GM12878 (cell line): ENCODE results near the gene CLTCL1. TPM values are rescaled to one million over a fixed set of nuclear protein-coding genes. Genes with fewer than 3 reads are reported as not detected.

ENCODE experiments used
- ATAC-seq: fragments of 200-7000 bp; cut with Tn5 transposase; 3 replicates; pipeline ENCODE4 v1.9.1; 2020; ENCODE audit warnings: mild to moderate bottlenecking, moderate library complexity
- BruUV-seq: library from RNA; stranded (reverse); fragments of 400-500 nt; replicated peaks from 2 replicates; lab custom pipeline; 2021; lab: Mats Ljungman, UMichigan
- CTCF ChIA-PET: fragments of 300-600 bp; sonication (Branson Sonifier 250); formaldehyde crosslinking; extraction: SDS; loops from one replicate; lab custom pipeline; 2021; ENCODE audit warnings: inconsistent platforms; lab: Yijun Ruan, JAX
- POLR2A ChIA-PET: fragments of 350-600 bp; formaldehyde crosslinking; extraction: SDS; loops from one replicate; lab custom pipeline; 2021; ENCODE audit warnings: inconsistent platforms; lab: Charles Lee
- RAD21 ChIA-PET: fragments of 300-600 bp; sonication (Branson Sonifier 250); formaldehyde crosslinking; loops from one replicate; lab custom pipeline; 2023; ENCODE audit warnings: antibody characterized with exemption; ENCODE audit not compliant: unreplicated experiment; lab: Charles Lee
- SMC1A ChIA-PET: fragments of 300-600 bp; sonication (Branson Sonifier 250); formaldehyde crosslinking; loops from one replicate; lab custom pipeline; 2023; ENCODE audit not compliant: unreplicated experiment, uncharacterized antibody; lab: Charles Lee
- DNase-seq: peaks from one replicate; pipeline ENCODE4 v3.0.0-alpha.2; 2011; ENCODE audit warnings: low read depth, low spot score
- FAIRE-seq: peaks from 3 replicates; lab custom pipeline; 2011; peaks lifted over from hg19 to GRCh38; lab: Jason Lieb, UNC
- H2AFZ ChIP-seq: 2 replicates; pipeline ENCODE4 v1.6.0; 2011; ENCODE audit warnings: low read depth, low read length, control low read depth; ENCODE audit not compliant: control insufficient read depth
- H3K27ac ChIP-seq: 2 replicates; pipeline ENCODE4 v1.5.1; 2011; ENCODE audit warnings: control low read depth; ENCODE audit not compliant: control insufficient read depth, insufficient read depth
- H3K27me3 ChIP-seq, 2 experiments: replicated peaks in 1 of 2; 2 replicates each; pipeline versions ENCODE4 v1.6.0 to v1.6.1; 2011; ENCODE audit warnings: low read length in 1 of 2; ENCODE audit not compliant: control insufficient read depth in 2 of 2, insufficient read depth in 2 of 2
- H3K36me3 ChIP-seq, 2 experiments: 2 replicates each; pipeline ENCODE4 v1.5.1; 2011; ENCODE audit warnings: low read length in 1 of 2; ENCODE audit not compliant: control insufficient read depth in 2 of 2, insufficient read depth in 2 of 2
- H3K4me1 ChIP-seq: 2 replicates; pipeline ENCODE4 v1.6.1; 2011; ENCODE audit warnings: mild to moderate bottlenecking, low read length, moderate library complexity, mixed read lengths; ENCODE audit not compliant: control insufficient read depth, insufficient read depth
- H3K4me2 ChIP-seq: 2 replicates; pipeline ENCODE4 v1.6.0; 2011; ENCODE audit warnings: control low read depth; ENCODE audit not compliant: control insufficient read depth, insufficient read depth
- H3K4me3 ChIP-seq: fragments of 200-600 bp; sonication (generic); 2 replicates; pipeline ENCODE4 v1.5.1; 2016
- H3K79me2 ChIP-seq: 2 replicates; pipeline ENCODE4 v1.6.0; 2011; ENCODE audit warnings: low read length; ENCODE audit not compliant: control insufficient read depth, insufficient read depth
- H3K9ac ChIP-seq: 2 replicates; pipeline ENCODE4 v1.8.0; 2011; ENCODE audit warnings: low read length, control low read depth, mixed read lengths; ENCODE audit not compliant: control insufficient read depth, insufficient read depth
- H3K9me3 ChIP-seq: replicated peaks from 3 replicates; pipeline ENCODE4 v1.5.1; 2011; ENCODE audit warnings: mild to moderate bottlenecking, low read length; ENCODE audit not compliant: control insufficient read depth, insufficient read depth
- H4K20me1 ChIP-seq: 2 replicates; pipeline ENCODE4 v1.6.0; 2011; ENCODE audit not compliant: control insufficient read depth, insufficient read depth
- BHLHE40 ChIP-seq, 2 experiments: fragments of 450-650 bp in 1 of 2; IDR thresholded peaks; 2 replicates each; pipeline ENCODE4 v1.6.1; 2011 to 2017; ENCODE audit warnings: low read depth in 2 of 2, borderline replicate concordance in 1 of 2, improper control_type of control experiment in 1 of 2, low read length in 1 of 2, mild to moderate bottlenecking in 1 of 2
- CBFB ChIP-seq: IDR thresholded peaks from 2 replicates; pipeline ENCODE4 v1.6.1; 2016; ENCODE audit warnings: antibody characterized with exemption, low read depth
- CHD1 ChIP-seq: IDR thresholded peaks from 2 replicates; pipeline ENCODE4 v1.6.1; 2012; ENCODE audit warnings: low read depth, low read length, improper control_type of control experiment
- EZH2 ChIP-seq: IDR thresholded peaks from 2 replicates; pipeline ENCODE4 v1.6.1; 2012; ENCODE audit warnings: low read depth, mild to moderate bottlenecking, control low read depth, inconsistent platforms, low read length, borderline replicate concordance; ENCODE audit not compliant: control insufficient read depth
- HDGF ChIP-seq: fragments of 450-650 bp; IDR thresholded peaks from 2 replicates; pipeline ENCODE4 v1.6.1; 2016; ENCODE audit warnings: antibody characterized with exemption
- IKZF2 ChIP-seq, 2 experiments: fragments of 450-650 bp; IDR thresholded peaks; 2 replicates each; pipeline ENCODE4 v1.6.1; 2017; ENCODE audit warnings: mild to moderate bottlenecking in 2 of 2, moderate library complexity in 2 of 2
- MEF2B ChIP-seq: fragments of 450-650 bp; IDR thresholded peaks from 2 replicates; pipeline ENCODE4 v1.6.1; 2018; ENCODE audit warnings: mild to moderate bottlenecking, moderate library complexity; ENCODE audit not compliant: partially characterized antibody, poor library complexity, severe bottlenecking
- MTA2 ChIP-seq: fragments of 450-650 bp; IDR thresholded peaks from 2 replicates; pipeline ENCODE4 v1.6.1; 2016; ENCODE audit warnings: low read depth, mild to moderate bottlenecking, moderate library complexity
- PAX8 ChIP-seq: fragments of 450-650 bp; IDR thresholded peaks from 2 replicates; pipeline ENCODE4 v1.6.1; 2017; ENCODE audit warnings: mild to moderate bottlenecking, moderate library complexity
- RAD21 ChIP-seq: IDR thresholded peaks from 2 replicates; pipeline ENCODE4 v1.6.1; 2011; ENCODE audit warnings: mild to moderate bottlenecking, low read depth, low read length, moderate library complexity; ENCODE audit not compliant: insufficient read depth
- RB1 ChIP-seq: fragments of 450-650 bp; formaldehyde crosslinking; IDR thresholded peaks from 2 replicates; pipeline ENCODE4 v1.6.1; 2017; ENCODE audit warnings: mild to moderate bottlenecking, borderline replicate concordance
- RBBP5 ChIP-seq: fragments of 200-600 bp; sonication (generic); conservative IDR thresholded peaks from 2 replicates; pipeline ENCODE4 v1.6.1; 2016
- STAT3 ChIP-seq: IDR thresholded peaks from 2 replicates; pipeline ENCODE4 v1.6.1; 2011; ENCODE audit warnings: low read depth, low read length, improper control_type of control experiment
- TAF1 ChIP-seq: IDR thresholded peaks from 2 replicates; pipeline ENCODE4 v1.6.1; 2011; ENCODE audit warnings: mild to moderate bottlenecking, low read depth, low read length, borderline replicate concordance
- WGBS: methylation state at CpG from one replicate; pipeline ENCODE4 v1.1.6; 2016; ENCODE audit warnings: low lambda C conversion rate; ENCODE audit not compliant: insufficient replicate concordance, insufficient coverage; ENCODE audit errors: missing lambda C conversion rate; 5-methylcytosine and 5-hydroxymethylcytosine counted together
- in situ Hi-C: fragments of 300-500 bp; cut with MboI; formaldehyde crosslinking; loops from 9 replicates; pipeline ENCODE4 v1.14.3; 2018; ENCODE audit warnings: mixed read lengths
- intact Hi-C: fragments of 100-400 bp; cut with micrococcal nuclease; formaldehyde crosslinking; loops from one replicate; pipeline ENCODE4 v1.14.2; 2022; ENCODE audit not compliant: unreplicated experiment
- polyA plus RNA-seq, 11 experiments: library from polyadenylated mRNA; depleted of rRNA in 4 of 11; unstranded in 6 of 11; stranded (reverse) in 5 of 11; fragments of >200 nt; fragmentation: Nextera tagmentation in 4 of 11; fragmentation: Illumina TruSeq in 1 of 11; extraction: Ambion mirVana in 4 of 11; extraction: Trizol in 1 of 11; gene quantifications; 1 replicate in 1 of 11; 2 replicates in 10 of 11; pipeline versions ENCODE4 v1.2.1 to v1.2.3, GENCODE V29; 2011 to 2016; ENCODE audit warnings: inconsistent platforms in 2 of 11, missing spikeins in 2 of 11, low read depth in 1 of 11
- total RNA-seq, 4 experiments: library from RNA; depleted of rRNA in 3 of 4; stranded (reverse); fragments of >200 nt in 3 of 4; fragmentation: Illumina TruSeq in 1 of 4; extraction: Trizol in 1 of 4; gene quantifications; 2 replicates each; pipeline versions ENCODE4 v1.2.1 to v1.2.3, GENCODE V29; 2013 to 2021
- TF ChIP-seq, protein P1 (sequence below): IDR thresholded peaks from 2 replicates; pipeline ENCODE4 v1.6.1; 2012; ENCODE audit warnings: low read depth, low read length, improper control_type of control experiment
- TF ChIP-seq, protein P2 (sequence below): fragments of 450-650 bp; IDR thresholded peaks from 2 replicates; pipeline ENCODE4 v1.6.1; 2017; ENCODE audit warnings: borderline replicate concordance

The CLTCL1 gene
- total and polyA plus RNA-seq, 10 of the 15 experiments (the other 5 are each of a cell fraction or from before 2014, with no cell fraction given), result under 0.01 to 0.35 (median 0.12) TPM; not detected in 2

DNA sequence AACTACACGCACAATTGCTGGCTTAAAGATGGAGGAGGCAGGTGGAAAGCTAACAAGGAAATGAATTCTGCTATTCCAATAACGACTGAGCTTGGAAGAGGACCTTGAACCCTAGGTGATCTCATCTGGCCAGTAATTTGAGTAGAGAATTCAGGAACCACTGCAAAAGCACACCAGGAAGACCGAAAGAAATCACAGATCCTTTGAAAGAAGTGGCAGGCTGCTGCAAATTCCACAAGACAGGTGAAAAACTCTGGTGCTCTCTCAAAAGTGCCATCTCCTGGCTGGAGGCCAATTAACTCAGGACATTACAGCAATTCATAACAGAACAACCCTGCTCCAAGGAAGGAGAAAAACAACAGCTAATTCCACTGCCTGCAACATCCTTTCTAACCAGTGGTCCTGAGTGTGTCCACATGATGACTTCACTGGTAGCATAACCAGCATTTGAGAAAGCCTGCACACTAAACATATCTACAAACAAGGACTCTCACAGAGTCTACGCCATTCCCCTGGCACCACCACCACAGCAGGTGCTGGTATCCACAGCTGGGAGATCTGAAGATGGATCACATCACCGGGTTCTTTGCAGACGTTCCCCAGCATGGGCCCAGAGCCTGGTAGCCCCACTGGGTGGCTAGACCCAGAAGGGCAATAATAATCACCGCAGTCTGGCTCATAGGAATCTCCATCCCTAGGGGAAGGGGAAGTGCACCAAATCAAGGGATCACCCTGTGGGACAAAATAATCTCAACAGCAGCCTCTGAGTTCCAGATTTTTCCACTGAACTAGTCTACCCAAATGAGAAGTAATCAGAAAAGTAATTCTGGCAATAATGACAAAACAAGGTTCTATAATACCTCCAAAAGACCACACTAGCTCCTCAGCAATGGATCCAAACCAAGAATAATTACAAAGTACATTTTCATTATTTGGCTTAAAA, 44.9 kb upstream of the CLTCL1 start:
- intact Hi-C loops, result no loop called here
- Histone ChIP-seq H3K27me3 (no peaks in the 10 kb centered on the region), H4K20me1 (no peaks in the 10 kb centered on the region), H3K4me3 (no peak overlapping the region), H3K9me3 (peaks cover 7% of the 10 kb centered on the region; the same call in 2 of the 3 replicates), H2AFZ (no peak overlapping the region), H3K4me1 (no peaks in the 10 kb centered on the region), H3K27ac (no peak overlapping the region), H3K79me2 (no peaks in the 10 kb centered on the region), H3K9ac (no peak overlapping the region), H3K36me3 (peaks cover 6 to 21% of the 10 kb centered on the region in 2 experiments), H3K4me2 (no peak overlapping the region)
- FAIRE-seq (no peak), DNase-seq (no peak), ATAC-seq (no peak)
- WGBS, result 97% methylated on average over 7 of the region's 7 CpGs
- ChIA-PET CTCF (interaction anchor here (0.6 to 0.7 kb wide), 2 partner anchors 189 to 296 kb away, joined by 3 to 4 read pairs; no protein-coding TSS in a partner anchor), POLR2A (interaction anchor here (0.7 kb wide), 1 partner anchor 131 kb away, joined by 3 read pairs; no protein-coding TSS in a partner anchor), RAD21 (no interaction called here), SMC1A (no interaction called here)
- in situ Hi-C loops, result no loop called here
- TF ChIP-seq IKZF2 (IDR thresholded peaks at IDR 0.05), result no peak
- TF ChIP-seq CBFB, result no peak
- no peak for TF ChIP-seq STAT3
- TF ChIP-seq, protein P1, sequence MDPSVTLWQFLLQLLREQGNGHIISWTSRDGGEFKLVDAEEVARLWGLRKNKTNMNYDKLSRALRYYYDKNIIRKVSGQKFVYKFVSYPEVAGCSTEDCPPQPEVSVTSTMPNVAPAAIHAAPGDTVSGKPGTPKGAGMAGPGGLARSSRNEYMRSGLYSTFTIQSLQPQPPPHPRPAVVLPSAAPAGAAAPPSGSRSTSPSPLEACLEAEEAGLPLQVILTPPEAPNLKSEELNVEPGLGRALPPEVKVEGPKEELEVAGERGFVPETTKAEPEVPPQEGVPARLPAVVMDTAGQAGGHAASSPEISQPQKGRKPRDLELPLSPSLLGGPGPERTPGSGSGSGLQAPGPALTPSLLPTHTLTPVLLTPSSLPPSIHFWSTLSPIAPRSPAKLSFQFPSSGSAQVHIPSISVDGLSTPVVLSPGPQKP, result no peak
- TF ChIP-seq RAD21, result no peak
- no peak for TF ChIP-seq HDGF
- TF ChIP-seq MEF2B, result no peak
- no peak for TF ChIP-seq BHLHE40 (IDR thresholded peaks at IDR 0.05; ENCODE audit: borderline replicate concordance in 1 of 2, low read depth in 2 of 2, low read length in 1 of 2)
- TF ChIP-seq PAX8, result no peak
- no peak for TF ChIP-seq RB1
- TF ChIP-seq, protein P2, sequence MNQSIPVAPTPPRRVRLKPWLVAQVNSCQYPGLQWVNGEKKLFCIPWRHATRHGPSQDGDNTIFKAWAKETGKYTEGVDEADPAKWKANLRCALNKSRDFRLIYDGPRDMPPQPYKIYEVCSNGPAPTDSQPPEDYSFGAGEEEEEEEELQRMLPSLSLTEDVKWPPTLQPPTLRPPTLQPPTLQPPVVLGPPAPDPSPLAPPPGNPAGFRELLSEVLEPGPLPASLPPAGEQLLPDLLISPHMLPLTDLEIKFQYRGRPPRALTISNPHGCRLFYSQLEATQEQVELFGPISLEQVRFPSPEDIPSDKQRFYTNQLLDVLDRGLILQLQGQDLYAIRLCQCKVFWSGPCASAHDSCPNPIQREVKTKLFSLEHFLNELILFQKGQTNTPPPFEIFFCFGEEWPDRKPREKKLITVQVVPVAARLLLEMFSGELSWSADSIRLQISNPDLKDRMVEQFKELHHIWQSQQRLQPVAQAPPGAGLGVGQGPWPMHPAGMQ, result no peak
- no peak for TF ChIP-seq EZH2
- TF ChIP-seq TAF1, result no peak
- TF ChIP-seq CHD1, result no peak
- no peak for TF ChIP-seq RBBP5
- TF ChIP-seq MTA2, result no peak
- no TSS peak for BruUV-seq
